OCI-LY7 (cell line): ENCODE data around the gene MAGI1. TPM values are rescaled to one million over a fixed set of nuclear protein-coding genes. Genes with fewer than 3 reads are reported as not detected.

Source experiments
- BruUV-seq: library from RNA; stranded (reverse); fragments of 400-500 nt; replicated peaks from 2 replicates; lab custom pipeline; 2021; lab: Mats Ljungman, UMichigan
- CTCF ChIA-PET: fragments of 300-600 bp; sonication (Branson Sonifier 250); formaldehyde crosslinking; loops from one replicate; lab custom pipeline; 2022; ENCODE audit warnings: antibody characterized with exemption; ENCODE audit not compliant: unreplicated experiment; lab: Charles Lee
- POLR2A ChIA-PET: fragments of 300-600 bp; sonication (Branson Sonifier 250); formaldehyde crosslinking; loops from one replicate; lab custom pipeline; 2022; ENCODE audit warnings: antibody characterized with exemption; lab: Charles Lee
- DNase-seq: peaks from one replicate; pipeline ENCODE4 v3.0.0-alpha.2; 2015; ENCODE audit warnings: low spot score
- H2AFZ ChIP-seq: fragments of 200-600 bp; sonication (generic), shearing (Covaris generic); 2 replicates; pipeline ENCODE4 v1.6.1; 2014; ENCODE audit warnings: mild to moderate bottlenecking, antibody characterized with exemption, low read length, moderate library complexity
- H3K27ac ChIP-seq: fragments of 200-600 bp; sonication (generic); 2 replicates; pipeline ENCODE4 v1.5.1; 2014; ENCODE audit warnings: mixed run types, low read depth, mild to moderate bottlenecking, moderate library complexity, low read length, inconsistent platforms; ENCODE audit not compliant: poor library complexity, severe bottlenecking
- H3K36me3 ChIP-seq: fragments of 200-600 bp; sonication (generic); 2 replicates; pipeline ENCODE4 v1.6.1; 2014; ENCODE audit warnings: mild to moderate bottlenecking, antibody characterized with exemption, low read length, moderate library complexity, mixed read lengths; ENCODE audit not compliant: insufficient read depth
- H3K4me1 ChIP-seq: fragments of 200-600 bp; sonication (generic); 2 replicates; pipeline ENCODE4 v1.5.1; 2014; ENCODE audit warnings: mild to moderate bottlenecking, low read length; ENCODE audit not compliant: insufficient read depth, poor library complexity, severe bottlenecking
- H3K4me2 ChIP-seq: fragments of 200-600 bp; sonication (generic); 2 replicates; pipeline ENCODE4 v1.6.1; 2014; ENCODE audit warnings: mild to moderate bottlenecking, low read length
- H3K4me3 ChIP-seq: fragments of 200-600 bp; sonication (generic); 2 replicates; pipeline ENCODE4 v1.5.1; 2014; ENCODE audit warnings: mild to moderate bottlenecking, low read depth, low read length; ENCODE audit not compliant: poor library complexity, severe bottlenecking
- H3K79me2 ChIP-seq: fragments of 200-600 bp; sonication (generic); 2 replicates; pipeline ENCODE4 v1.6.1; 2016; ENCODE audit warnings: low read depth, mild to moderate bottlenecking, low read length, moderate library complexity, mixed read lengths; ENCODE audit not compliant: insufficient read depth
- H3K9me2 ChIP-seq: fragments of 200-600 bp; sonication (generic); 2 replicates; pipeline ENCODE4 v1.6.1; 2016; ENCODE audit warnings: mild to moderate bottlenecking, low read length, mixed read lengths; ENCODE audit not compliant: insufficient read depth
- H3K9me3 ChIP-seq: fragments of 200-600 bp; sonication (generic); 2 replicates; pipeline ENCODE4 v1.6.1; 2014; ENCODE audit warnings: mild to moderate bottlenecking, mixed run types, low read length, mixed read lengths
- H4K20me1 ChIP-seq: fragments of 200-600 bp; sonication (generic); 2 replicates; pipeline ENCODE4 v1.6.1; 2014; ENCODE audit warnings: mild to moderate bottlenecking, antibody characterized with exemption, low read length, moderate library complexity, mixed read lengths; ENCODE audit not compliant: insufficient read depth
- CTCF ChIP-seq: fragments of 200-600 bp; sonication (generic); conservative IDR thresholded peaks from 2 replicates; pipeline ENCODE4 v1.5.1; 2014; ENCODE audit warnings: mild to moderate bottlenecking, antibody characterized with exemption, low read length, moderate library complexity, mixed read lengths
- EZH2phosphoT487 ChIP-seq: fragments of 200-600 bp; sonication (generic); IDR thresholded peaks from 2 replicates; pipeline ENCODE4 v1.6.1; 2018; ENCODE audit warnings: low read depth, borderline replicate concordance, mild to moderate bottlenecking, mixed run types, antibody characterized with exemption, low read length, moderate library complexity, mixed read lengths
- intact Hi-C: fragments of 100-400 bp; cut with micrococcal nuclease; formaldehyde crosslinking; loops from one replicate; pipeline ENCODE4 v1.10.0; 2022; ENCODE audit not compliant: unreplicated experiment
- total RNA-seq, 2 experiments: library from RNA; depleted of rRNA in 1 of 2; stranded (reverse); fragments of >200 nt in 1 of 2; shearing (Covaris generic) in 1 of 2; gene quantifications; 2 replicates each; pipeline ENCODE4 v1.2.3, GENCODE V29; 2014 to 2022

The MAGI1 gene
- total RNA-seq, 2 experiments from 2014 or later = 0.63 to 2.5 TPM

- H3K9me3 ChIP-seq = no peaks in the 10 kb centered on the region
- intact Hi-C loops = no loop called here
- ChIA-PET CTCF (no interaction called here), POLR2A (no interaction called here)
- no peak overlapping the region for H2AFZ ChIP-seq
- no TSS peak for BruUV-seq
- no peak overlapping the region for H3K4me3 ChIP-seq
- H3K36me3 ChIP-seq = no peaks in the 10 kb centered on the region
- H3K79me2 ChIP-seq = no peaks in the 10 kb centered on the region
- H4K20me1 ChIP-seq = no peaks in the 10 kb centered on the region
- no peak overlapping the region for H3K27ac ChIP-seq
- H3K4me2 ChIP-seq = no peak overlapping the region
- no peak for TF ChIP-seq EZH2phosphoT487
- TF ChIP-seq CTCF = no peak
- H3K4me1 ChIP-seq = no peaks in the 10 kb centered on the region
- H3K9me2 ChIP-seq = no peaks in the 10 kb centered on the region
- DNase-seq = no peak
Measured at GRCh38 chr3:65778968-65779367, 259.8 kb downstream of the MAGI1 start.

GRCh38 chr3:65777050-65777449, 261.7 kb downstream of the MAGI1 start:
- intact Hi-C loops = no loop called here
- POLR2A ChIA-PET = no interaction called here

DNA sequence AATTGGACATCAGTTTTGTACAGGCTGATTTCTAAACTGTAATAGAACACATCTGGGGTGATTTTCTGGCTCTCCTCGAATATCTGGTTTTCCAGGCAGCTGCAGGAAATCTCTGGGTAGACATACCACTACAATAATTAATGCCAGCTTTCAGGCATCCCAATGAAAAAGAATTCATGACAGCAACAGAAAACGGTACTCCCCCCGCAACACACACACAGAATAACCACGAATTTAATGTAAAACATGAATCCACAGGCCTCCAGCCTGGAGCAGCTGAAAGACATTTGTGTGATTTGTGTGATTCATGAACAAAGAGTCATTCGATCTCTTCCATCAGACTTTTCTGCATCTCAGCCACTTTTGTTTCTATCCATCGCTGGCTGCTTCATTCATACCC, 262.2 kb downstream of the MAGI1 start:
- Histone ChIP-seq H3K36me3 (no peaks in the 10 kb centered on the region), H3K4me2 (no peak overlapping the region), H3K4me3 (no peak overlapping the region), H4K20me1 (no peaks in the 10 kb centered on the region), H3K79me2 (no peaks in the 10 kb centered on the region), H3K9me3 (no peaks in the 10 kb centered on the region), H2AFZ (no peak overlapping the region), H3K9me2 (no peaks in the 10 kb centered on the region), H3K27ac (no peak overlapping the region), H3K4me1 (no peaks in the 10 kb centered on the region)
- POLR2A ChIA-PET = no interaction called here
- CTCF ChIA-PET = no interaction called here
- TF ChIP-seq EZH2phosphoT487 = no peak
- no peak for TF ChIP-seq CTCF
- DNase-seq = no peak
- intact Hi-C loops = no loop called here
- no TSS peak for BruUV-seq

More at GRCh38 chr3:65777050-65777449, 261.7 kb downstream of the MAGI1 start:
- Histone ChIP-seq H3K9me2 (no peaks in the 10 kb centered on the region), H3K4me3 (no peak overlapping the region), H3K36me3 (no peaks in the 10 kb centered on the region), H3K27ac (no peak overlapping the region), H3K4me1 (no peaks in the 10 kb centered on the region), H3K9me3 (no peaks in the 10 kb centered on the region), H2AFZ (no peak overlapping the region), H4K20me1 (no peaks in the 10 kb centered on the region), H3K79me2 (no peaks in the 10 kb centered on the region), H3K4me2 (no peak overlapping the region)
- CTCF ChIA-PET = no interaction called here
- no peak for DNase-seq
- no TSS peak for BruUV-seq
- TF ChIP-seq CTCF (no peak), EZH2phosphoT487 (no peak)
